Small intestine (tissue), 16 donors: ENCODE results near the gene TMEM51. TPM values are rescaled to one million over a fixed set of nuclear protein-coding genes. Genes with fewer than 3 reads are reported as not detected.

ENCODE experiments used
- DNase-seq, 2 donors: peaks; one replicate each; pipeline versions ENCODE4 v3.0.0 to v3.0.0-alpha.2; 2013
- FAIRE-seq: peaks from 2 replicates; lab custom pipeline; 2012; peaks lifted over from hg19 to GRCh38; lab: Jason Lieb, UNC
- H3K27ac ChIP-seq, 3 donors: one replicate each; pipeline ENCODE4 v1.5.1; 2013; ENCODE audit warnings: low read length in 2 of 3, mild to moderate bottlenecking in 2 of 3, control low read depth in 1 of 3, inconsistent platforms in 1 of 3, low read depth in 1 of 3, moderate library complexity in 1 of 3
- H3K27me3 ChIP-seq, 3 donors: one replicate each; pipeline ENCODE4 v1.6.1; 2013; ENCODE audit warnings: low read length in 3 of 3, inconsistent platforms in 1 of 3; ENCODE audit not compliant: control insufficient read depth in 3 of 3, insufficient read depth in 3 of 3
- H3K36me3 ChIP-seq, 3 donors: one replicate each; pipeline ENCODE4 v1.6.1; 2013; ENCODE audit warnings: low read length in 3 of 3, inconsistent platforms in 1 of 3, low read depth in 1 of 3, mild to moderate bottlenecking in 1 of 3, moderate library complexity in 1 of 3; ENCODE audit not compliant: control insufficient read depth in 3 of 3, insufficient read depth in 2 of 3
- H3K4me1 ChIP-seq, 3 donors: one replicate each; pipeline ENCODE4 v1.6.1; 2013; ENCODE audit warnings: low read length in 2 of 3, inconsistent platforms in 1 of 3, low read depth in 1 of 3, mild to moderate bottlenecking in 1 of 3, moderate library complexity in 1 of 3; ENCODE audit not compliant: control insufficient read depth in 3 of 3, insufficient read depth in 2 of 3
- H3K4me3 ChIP-seq, 3 donors: one replicate each; pipeline ENCODE4 v1.5.1; 2013; ENCODE audit warnings: low read length in 3 of 3, control low read depth in 1 of 3, inconsistent platforms in 1 of 3, low read depth in 1 of 3, mild to moderate bottlenecking in 1 of 3, moderate library complexity in 1 of 3
- H3K9me3 ChIP-seq, 2 donors: one replicate each; pipeline ENCODE4 v1.6.1; 2013; ENCODE audit warnings: low read depth in 1 of 2, low read length in 1 of 2; ENCODE audit not compliant: control insufficient read depth in 2 of 2, insufficient read depth in 1 of 2
- WGBS, 3 donors: extraction: QIAGEN DNeasy Blood & Tissue Kit; methylation state at CpG; one replicate each; pipeline ENCODE4 v1.1.7; 2013; 5-methylcytosine and 5-hydroxymethylcytosine counted together
- long read RNA-seq, 10 donors: transcript quantifications; one replicate each; lab custom pipeline, GENCODE V29; 2026
- polyA plus RNA-seq, 4 donors: library from polyadenylated mRNA; stranded (reverse) in 3 of 4; unstranded in 1 of 4; fragments of 200-250 nt in 3 of 4; fragments of 120-200 nt in 1 of 4; gene quantifications; one replicate each; pipeline versions ENCODE4 v1.2.1 to v1.2.3, GENCODE V29; 2013
- donor health status: healthy with polysubstance abuse.
- donor health status: control.
- donor health status: control.
- donor health status: Bipolar disorder and iron deficiency.
- donor health status: healthy.

TMEM51 gene, protein sequence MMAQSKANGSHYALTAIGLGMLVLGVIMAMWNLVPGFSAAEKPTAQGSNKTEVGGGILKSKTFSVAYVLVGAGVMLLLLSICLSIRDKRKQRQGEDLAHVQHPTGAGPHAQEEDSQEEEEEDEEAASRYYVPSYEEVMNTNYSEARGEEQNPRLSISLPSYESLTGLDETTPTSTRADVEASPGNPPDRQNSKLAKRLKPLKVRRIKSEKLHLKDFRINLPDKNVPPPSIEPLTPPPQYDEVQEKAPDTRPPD
- polyA plus RNA-seq, result 10 to 100 TPM; 16.3 to 44.4 (median 21.5) TPM
- long read RNA-seq, donor 1, result 0 reads
- long read RNA-seq, donor 2, transcript TMEM51-203 (3 exons, 1,842 nt), result major isoform, 6 of 8 reads
- long read RNA-seq, donor 2, partial matches to known transcripts, result 0 of 8 reads
- long read RNA-seq, donor 2, other reads (novel, unspliced or antisense), result 0 of 8 reads
- long read RNA-seq, donor 3, partial matches to known transcripts, result 6 of 16 reads
- long read RNA-seq, donor 3, other reads (novel, unspliced or antisense), result 0 of 16 reads
- long read RNA-seq, donor 4, result 0 reads
- long read RNA-seq, donor 5, transcript TMEM51-203 (3 exons, 1,842 nt), result major isoform, 5 of 8 reads
- long read RNA-seq, donor 5, partial matches to known transcripts, result 0 of 8 reads
- long read RNA-seq, donor 5, other reads (novel, unspliced or antisense), result 0 of 8 reads
- long read RNA-seq, donor 6, partial matches to known transcripts, result 10 of 20 reads
- long read RNA-seq, donor 6, other reads (novel, unspliced or antisense), result 0 of 20 reads
- long read RNA-seq, donor 7, result 0 reads
- long read RNA-seq, donor 8, result 0 reads
- long read RNA-seq, donor 9, partial matches to known transcripts, result 0 of 3 reads
- long read RNA-seq, donor 9, other reads (novel, unspliced or antisense), result 0 of 3 reads
- long read RNA-seq, donor 10, transcript TMEM51-203 (3 exons, 1,842 nt), result major isoform, 5 of 9 reads
- long read RNA-seq, donor 10, partial matches to known transcripts, result 0 of 9 reads
- long read RNA-seq, donor 10, other reads (novel, unspliced or antisense), result 0 of 9 reads

DNA sequence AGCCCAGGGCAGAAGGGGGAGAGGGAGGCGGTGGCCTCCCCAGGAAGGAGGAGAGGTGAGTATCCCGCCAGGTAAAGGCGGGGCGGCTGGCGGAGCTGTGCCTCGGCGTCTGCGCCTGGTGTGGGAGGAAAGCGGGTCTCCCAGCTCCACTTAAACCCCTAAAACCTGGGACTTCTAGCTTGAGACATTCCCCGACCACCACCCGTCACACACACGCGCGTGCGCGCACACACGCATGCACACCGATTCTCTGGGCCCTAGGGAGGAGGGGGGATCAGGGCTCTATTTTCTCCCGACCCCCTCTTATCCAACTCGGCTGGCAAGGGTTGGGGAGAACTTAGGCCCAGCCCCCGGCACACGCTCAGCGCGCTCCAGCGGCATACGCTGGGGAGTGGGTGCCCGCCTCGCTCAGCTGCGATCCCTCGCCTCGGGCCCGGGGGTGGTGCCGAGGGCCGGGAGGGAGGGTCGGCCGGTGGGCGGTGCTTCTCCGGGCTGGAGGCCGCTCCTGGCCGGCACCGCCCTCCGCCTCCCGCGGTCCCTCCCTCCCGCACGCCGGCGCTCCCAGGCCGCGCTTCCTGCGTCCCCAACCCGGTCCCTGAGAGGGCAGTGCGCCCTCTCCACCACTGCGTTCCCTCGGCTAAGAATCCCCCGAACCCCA lies at the start of gene TMEM51:
Gene TMEM51 (plus strand): TSS at position 564 of the 658 bp plus-strand sequence. CDS start 61,341 bp downstream, outside the sequence.
- Histone ChIP-seq H3K4me3 (peak within 1 kb of the TSS; percentile 61 to 79 (median 68)), H3K9me3 (peaks cover 0 to 5% of the 10 kb centered on the region in 2 donors), H3K4me1 (peaks cover 5 to 54% (median 9%) of the 10 kb centered on the region in 3 donors), H3K36me3 (peaks cover 0 to 36% (median 0%) of the 10 kb centered on the region in 3 donors), H3K27ac (peak within 1 kb of the TSS; percentile 89 to 98 (median 94)), H3K27me3 (no peaks in the 10 kb centered on the region)
- FAIRE-seq, result no peak
- 0 to 4% (median 1%) methylated on average over 32 to 56 of the region's 56 CpGs for WGBS, 3 donors
- DNase-seq, result peak; percentile 81 to 94

DNA sequence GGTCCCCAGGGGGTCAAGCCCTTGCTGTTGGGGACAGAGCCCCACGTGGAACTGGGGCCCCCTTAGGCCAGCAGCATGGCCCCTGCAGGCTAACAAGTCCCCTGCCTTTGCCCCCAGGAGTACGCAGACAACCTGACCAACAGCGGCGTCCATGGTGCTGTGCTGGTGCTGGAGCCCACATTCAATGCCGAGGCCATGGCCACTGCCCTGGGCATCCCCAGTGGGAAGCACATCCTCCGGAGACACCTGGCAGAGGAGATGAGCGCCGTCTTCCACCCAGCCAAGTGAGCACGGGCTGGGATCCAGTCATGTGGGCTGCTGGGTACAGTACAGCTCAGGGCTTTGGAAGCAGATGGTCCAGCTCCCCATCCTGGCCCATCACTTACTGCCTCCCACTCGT lies 49.6 kb upstream of the TMEM51 start:
- WGBS, 3 donors, result 85 to 88% (median 85%) methylated on average over 10 of the region's 10 CpGs
- H3K4me3 ChIP-seq, result no peak overlapping the region
- FAIRE-seq, result no peak

DNA sequence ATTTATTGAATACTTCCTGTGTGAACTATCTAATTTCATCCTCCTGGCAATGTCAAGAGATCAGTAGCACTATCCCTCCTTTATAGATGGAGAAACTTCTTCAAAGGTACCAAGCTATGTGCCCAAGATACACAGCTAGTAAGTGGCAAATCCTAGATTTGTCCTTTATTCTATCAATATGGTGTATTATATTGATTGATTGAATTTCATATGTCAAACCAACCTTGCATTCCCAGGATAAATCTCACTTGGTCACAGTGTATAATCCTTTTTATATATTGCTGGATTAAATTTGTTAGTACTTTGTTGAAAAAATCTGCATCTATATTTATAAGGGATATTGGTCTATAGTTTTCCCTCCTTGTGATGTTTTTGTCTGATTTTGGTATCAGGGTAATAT lies 48.8 kb upstream of the TMEM51 start:
- Histone ChIP-seq H3K9me3 (peaks cover 0 to 4% of the 10 kb centered on the region in 2 donors), H3K36me3 (no peaks in the 10 kb centered on the region), H3K27me3 (peaks cover 0 to 12% (median 0%) of the 10 kb centered on the region in 3 donors), H3K4me3 (no peak overlapping the region), H3K4me1 (no peaks in the 10 kb centered on the region), H3K27ac (no peak overlapping the region)
- no peak for FAIRE-seq
- DNase-seq, result no peak

More for the DNA sequence above, 49.6 kb upstream of the TMEM51 start:
- peaks cover 0 to 4% of the 10 kb centered on the region in 2 donors for H3K9me3 ChIP-seq
- H3K4me1 ChIP-seq, result no peaks in the 10 kb centered on the region
- no peaks in the 10 kb centered on the region for H3K36me3 ChIP-seq
- H3K27me3 ChIP-seq, result peaks cover 0 to 12% (median 0%) of the 10 kb centered on the region in 3 donors
- no peak overlapping the region for H3K27ac ChIP-seq
- no peak for DNase-seq

DNA sequence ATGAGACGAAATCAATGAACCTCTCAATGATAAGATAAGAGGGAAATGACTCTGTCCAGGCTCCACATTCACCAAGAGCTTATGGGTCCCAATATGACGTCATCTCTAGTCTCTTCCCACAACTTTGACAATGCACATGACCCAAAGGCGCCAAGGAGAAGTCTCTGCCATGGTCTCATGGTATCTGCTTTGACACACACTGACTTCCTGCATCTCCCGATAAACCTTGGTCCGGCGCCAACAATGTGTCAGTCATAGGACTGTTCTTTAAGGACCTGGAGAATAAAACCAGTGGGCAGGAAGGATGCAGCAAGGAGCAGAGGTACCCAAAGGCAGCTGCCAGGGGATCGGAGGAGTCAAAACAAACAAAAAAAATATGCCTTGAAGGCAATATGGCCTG lies 46.9 kb upstream of the TMEM51 start:
- FAIRE-seq (no peak), DNase-seq (peak; percentile 37 to 42)
- Histone ChIP-seq H3K27ac (no peak overlapping the region), H3K4me3 (no peak overlapping the region), H3K9me3 (peaks cover 0 to 4% of the 10 kb centered on the region in 2 donors), H3K36me3 (no peaks in the 10 kb centered on the region), H3K27me3 (peaks cover 0 to 3% (median 0%) of the 10 kb centered on the region in 3 donors), H3K4me1 (no peaks in the 10 kb centered on the region)
- WGBS, 3 donors, result 10 to 29% (median 22%) methylated on average over 7 of the region's 7 CpGs

DNA sequence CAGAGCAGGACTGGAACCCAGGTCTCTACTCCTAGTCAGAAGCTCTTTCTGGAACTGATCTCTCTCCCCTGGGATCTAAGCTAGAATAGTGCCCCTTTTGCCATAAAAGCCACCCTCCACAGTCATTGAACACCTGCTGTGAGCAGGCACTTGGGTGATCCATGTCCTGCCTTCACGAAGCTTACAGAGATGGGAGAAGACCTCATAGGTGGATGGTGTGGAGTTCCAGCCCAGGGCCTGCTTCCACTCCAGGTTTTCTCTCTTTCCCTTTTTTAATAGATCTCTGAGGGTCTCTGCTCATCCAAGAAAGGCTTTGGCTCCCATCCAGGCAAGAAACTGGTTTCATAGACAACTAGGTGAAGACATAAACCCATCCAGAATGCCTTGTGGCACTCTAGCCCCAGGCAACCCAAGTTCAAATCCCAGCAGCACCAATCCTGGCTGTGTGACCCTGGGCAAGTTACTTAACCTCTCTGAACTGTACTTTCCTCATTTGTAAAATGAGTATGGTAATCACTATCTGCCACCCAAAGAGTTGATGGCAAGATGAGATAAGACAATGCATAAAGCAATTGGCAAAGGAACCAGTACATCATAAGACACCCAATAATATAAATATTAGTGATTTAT lies 46.4 kb upstream of the TMEM51 start:
- H3K4me1 ChIP-seq, result peaks cover 0 to 5% (median 0%) of the 10 kb centered on the region in 3 donors
- 85 to 86% (median 85%) methylated on average over 1 of the region's 1 CpG for WGBS, 3 donors
- H3K27me3 ChIP-seq, result no peaks in the 10 kb centered on the region
- no peak for FAIRE-seq
- DNase-seq, result no peak
- no peak overlapping the region for H3K4me3 ChIP-seq
- H3K9me3 ChIP-seq, result peaks cover 0 to 4% of the 10 kb centered on the region in 2 donors
- H3K27ac ChIP-seq, result no peak overlapping the region
- H3K36me3 ChIP-seq, result no peaks in the 10 kb centered on the region

DNA sequence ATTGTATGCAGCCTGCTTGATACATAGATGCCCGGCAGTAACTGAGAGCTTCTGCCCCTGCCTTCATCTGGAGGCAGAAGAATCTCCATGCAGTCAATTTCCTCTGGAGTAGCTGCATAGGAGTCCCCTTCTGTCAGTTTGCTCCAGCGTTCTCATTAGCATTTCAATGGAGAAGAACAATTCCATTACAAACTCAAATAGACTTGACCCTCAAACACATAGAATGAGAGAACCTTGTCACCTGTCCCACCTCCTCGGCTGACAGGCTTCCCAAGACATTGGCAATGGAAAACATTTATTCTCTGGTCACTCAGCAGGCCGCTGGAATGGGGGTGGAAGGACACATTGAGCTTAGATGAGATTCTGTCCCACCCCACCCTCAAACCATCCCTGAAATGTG lies 45.6 kb upstream of the TMEM51 start:
- H3K36me3 ChIP-seq, result no peaks in the 10 kb centered on the region
- peaks cover 0 to 4% of the 10 kb centered on the region in 2 donors for H3K9me3 ChIP-seq
- no peak for FAIRE-seq
- no peaks in the 10 kb centered on the region for H3K27me3 ChIP-seq
- no peak overlapping the region for H3K27ac ChIP-seq
- no peak overlapping the region for H3K4me3 ChIP-seq
- H3K4me1 ChIP-seq, result peaks cover 0 to 5% (median 0%) of the 10 kb centered on the region in 3 donors
- no peak for DNase-seq
- 26 to 75% (median 54%) methylated on average over 4 of the region's 4 CpGs for WGBS, 3 donors

DNA sequence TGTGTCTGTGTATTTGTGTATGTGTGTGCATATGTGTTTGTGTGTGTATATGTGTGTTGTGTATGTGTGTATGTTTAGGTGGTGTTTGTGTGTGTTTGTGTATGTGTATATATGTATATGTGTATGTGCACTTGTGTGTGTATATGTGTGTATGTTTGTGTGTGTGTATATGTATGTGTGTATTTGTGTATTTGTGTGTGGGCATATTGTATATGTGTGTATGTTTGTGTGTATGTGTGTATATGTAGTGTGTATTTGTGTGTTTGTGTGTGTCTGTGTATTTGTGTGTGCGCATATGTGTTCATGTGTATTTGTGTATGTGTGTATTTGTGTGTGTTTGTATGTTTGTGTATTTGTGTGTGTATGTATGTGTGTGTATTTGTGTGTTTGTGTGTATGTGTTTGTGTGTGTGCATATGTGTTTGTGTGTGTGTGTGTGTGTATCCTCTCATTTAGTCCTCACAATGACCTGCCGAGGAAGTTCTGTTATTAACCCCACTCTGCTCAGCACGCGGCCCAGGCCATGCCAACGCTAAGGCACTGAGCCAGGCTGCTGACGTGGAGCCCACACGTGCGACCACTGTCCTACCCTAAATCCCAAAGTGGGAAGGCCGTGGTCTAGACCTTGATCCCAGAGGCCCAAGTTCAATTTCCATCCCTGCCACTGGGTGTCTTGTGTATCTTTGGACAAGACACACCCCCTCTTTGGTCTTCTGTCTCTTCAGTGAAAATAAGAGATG lies 43.2 kb upstream of the TMEM51 start:
- no peak overlapping the region for H3K4me3 ChIP-seq
- FAIRE-seq, result no peak
- no peaks in the 10 kb centered on the region for H3K27me3 ChIP-seq
- DNase-seq, result no peak
- H3K36me3 ChIP-seq, result peaks cover 0 to 8% (median 0%) of the 10 kb centered on the region in 3 donors
- WGBS, 3 donors, result 57 to 77% (median 72%) methylated on average over 9 of the region's 9 CpGs
- H3K27ac ChIP-seq, result no peak overlapping the region
- peaks cover 0 to 5% (median 0%) of the 10 kb centered on the region in 3 donors for H3K4me1 ChIP-seq
- H3K9me3 ChIP-seq, result no peaks in the 10 kb centered on the region
